NCI-H1694 (cell line): ENCODE measurements around the gene ARMC12.
"Not testable (repeated sequence)": the region's sequence is repeated elsewhere in the genome, so short reads cannot be mapped to it uniquely, and the experiment has no call there.

Experiments
- DNase-seq: peaks from one replicate; lab custom pipeline; 2025; lab: John Stamatoyannopoulos, UW

The ARMC12 gene

DNA sequence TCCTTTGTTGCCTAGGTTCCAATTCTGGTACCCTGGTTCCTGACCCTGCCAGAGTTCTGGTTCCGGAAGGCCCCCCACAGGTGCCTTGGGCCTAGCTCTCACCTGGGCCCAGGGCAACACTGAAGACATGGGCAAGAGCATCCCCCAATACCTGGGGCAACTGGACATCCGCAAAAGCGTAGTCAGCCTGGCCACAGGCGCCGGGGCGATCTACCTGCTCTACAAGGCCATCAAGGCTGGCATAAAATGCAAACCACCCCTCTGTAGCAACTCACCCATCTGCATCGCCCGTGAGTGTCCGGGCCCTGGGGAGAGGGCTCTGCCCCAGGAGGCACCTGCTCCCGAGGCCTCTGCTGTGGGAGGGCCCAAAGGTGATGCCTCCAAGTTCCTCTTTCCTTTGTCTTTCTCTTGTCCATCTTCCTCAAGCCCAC, at the start of gene ARMC12:
TSS of gene ARMC12 (plus strand) at position 51 of the 431 bp plus-strand sequence. CDS start at position 128, 77 bp downstream.
- no peak for DNase-seq

GRCh38 chr6:35687658-35688604, 48.9 kb upstream of the ARMC12 start:
- no peak for DNase-seq

DNA sequence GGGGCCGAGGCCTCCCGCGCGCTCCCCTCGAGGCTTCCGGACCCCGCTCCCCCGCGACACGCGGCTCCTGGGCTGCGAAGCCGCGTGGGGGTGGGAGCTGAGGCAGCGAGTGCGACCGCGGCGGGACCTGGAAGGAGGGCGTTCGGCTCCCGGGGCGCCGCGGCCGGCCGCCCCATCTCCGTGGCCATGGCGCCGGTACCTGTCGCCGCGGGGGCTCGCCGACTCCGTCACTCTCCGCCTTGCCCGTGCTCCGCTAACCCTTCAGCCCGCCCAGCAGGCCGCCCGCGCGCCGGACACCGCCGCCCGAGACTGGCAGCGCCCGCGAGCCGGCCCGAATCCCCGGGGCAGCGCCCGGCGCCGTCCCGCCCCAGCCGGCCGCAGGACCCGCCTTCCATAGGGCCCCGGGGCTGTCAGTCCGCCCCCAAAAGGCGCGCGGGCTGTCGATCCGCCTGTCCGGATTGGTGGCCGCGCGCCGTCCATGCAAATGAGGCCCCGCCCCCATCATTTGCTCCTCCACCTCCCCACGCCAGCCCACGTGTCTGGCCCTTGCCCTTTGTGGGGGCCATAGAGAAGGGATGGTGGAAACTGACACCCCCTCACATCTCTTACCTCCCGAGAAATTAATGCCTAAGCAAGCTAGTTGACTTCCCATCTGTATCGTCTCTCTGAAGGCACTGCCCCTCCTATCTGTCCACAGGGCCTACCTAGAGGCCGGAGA, 48.1 kb upstream of the ARMC12 start, which contains the start of gene FKBP5:
TSS of gene FKBP5 (minus strand) at position 311 of the 718 bp plus-strand sequence. CDS start 46,091 bp downstream, outside the sequence.
- DNase-seq: peak; percentile 17

GRCh38 chr6:35690006-35690405, 46.8 kb upstream of the ARMC12 start:
- DNase-seq: not testable (repeated sequence)

- no peak for DNase-seq
These were observed 46.3 kb upstream of the ARMC12 start for GRCh38 chr6:35690484-35690883.

- DNase-seq: no peak
These were observed 45.6 kb upstream of the ARMC12 start for GRCh38 chr6:35691027-35691824.

DNA sequence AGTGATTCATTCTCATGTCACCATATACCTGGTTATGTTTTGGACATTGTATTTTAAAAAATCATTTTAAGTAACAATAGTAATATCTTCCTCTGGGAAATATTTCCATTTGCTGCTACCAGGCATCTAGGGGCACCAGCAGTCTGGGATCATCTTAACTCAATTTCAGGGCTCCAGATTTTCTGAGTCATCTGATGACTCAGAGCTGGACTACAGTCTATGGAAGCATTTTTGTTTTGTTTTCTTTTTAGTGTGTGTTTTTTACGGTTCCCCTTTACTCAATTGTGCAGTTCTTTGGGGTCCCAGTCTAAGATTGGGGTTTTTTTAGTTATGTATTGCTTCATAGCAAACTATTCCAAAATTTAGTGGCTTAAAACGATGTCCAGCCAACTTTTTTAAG, 42.4 kb upstream of the ARMC12 start:
- no peak for DNase-seq

GRCh38 chr6:35698430-35698829, 38.4 kb upstream of the ARMC12 start:
- DNase-seq: not testable (repeated sequence)

GRCh38 chr6:35698858-35699257, 38.0 kb upstream of the ARMC12 start:
- no peak for DNase-seq

- DNase-seq: no peak
These were observed 33.3 kb upstream of the ARMC12 start for GRCh38 chr6:35703554-35703953.

DNA sequence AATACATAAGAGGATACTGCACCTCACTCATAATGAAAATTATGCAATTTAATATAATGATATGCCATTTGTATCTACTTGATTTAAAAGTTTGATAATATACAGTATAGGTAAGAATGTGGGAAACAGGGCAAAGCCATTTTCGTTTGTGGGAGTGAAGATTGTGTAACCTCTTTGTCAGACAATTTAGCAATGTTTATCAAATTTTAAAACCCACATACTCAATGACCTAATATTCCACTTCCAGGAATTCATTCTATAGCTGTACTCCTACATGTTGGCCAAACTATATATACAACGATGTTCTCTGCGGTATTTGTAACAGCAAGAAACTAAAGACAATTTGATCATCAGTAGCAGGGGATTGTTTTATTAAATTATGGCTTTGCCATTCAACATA, 30.4 kb upstream of the ARMC12 start:
- no peak for DNase-seq

DNA sequence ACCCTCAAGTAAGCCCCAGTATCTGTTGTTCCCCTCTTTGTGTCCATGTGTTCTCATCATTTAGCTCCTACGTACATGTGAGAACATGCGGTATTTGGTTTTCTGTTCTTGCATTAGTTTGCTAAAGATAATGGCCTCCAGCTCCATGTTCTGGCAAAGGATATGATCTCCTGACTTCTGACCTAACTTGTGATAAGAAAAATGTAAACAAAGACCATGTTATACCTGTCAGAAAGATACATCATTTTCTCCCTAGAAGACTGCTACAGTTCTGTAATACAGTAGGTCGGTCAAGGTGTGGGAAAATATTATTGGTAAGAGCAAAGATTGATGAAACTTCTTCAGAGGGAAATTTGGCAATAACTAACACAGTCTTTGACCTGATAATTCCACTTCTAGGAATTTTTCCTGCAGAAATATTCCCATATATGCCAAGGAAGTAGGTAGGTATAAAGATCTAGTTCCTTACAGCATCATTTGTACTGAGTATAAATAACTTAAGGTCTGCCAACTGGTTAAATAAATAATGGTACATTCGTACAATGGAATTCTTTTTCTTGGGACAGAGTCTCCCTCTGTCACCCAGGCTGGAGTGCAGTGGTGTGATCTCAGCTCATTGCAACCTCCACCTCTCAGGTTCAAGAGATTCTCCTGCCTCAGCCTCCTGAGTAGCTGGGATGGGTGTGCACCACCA, 29.0 kb upstream of the ARMC12 start:
- no peak for DNase-seq

- DNase-seq: no peak
These were observed 28.2 kb upstream of the ARMC12 start for GRCh38 chr6:35708585-35708984.

DNA sequence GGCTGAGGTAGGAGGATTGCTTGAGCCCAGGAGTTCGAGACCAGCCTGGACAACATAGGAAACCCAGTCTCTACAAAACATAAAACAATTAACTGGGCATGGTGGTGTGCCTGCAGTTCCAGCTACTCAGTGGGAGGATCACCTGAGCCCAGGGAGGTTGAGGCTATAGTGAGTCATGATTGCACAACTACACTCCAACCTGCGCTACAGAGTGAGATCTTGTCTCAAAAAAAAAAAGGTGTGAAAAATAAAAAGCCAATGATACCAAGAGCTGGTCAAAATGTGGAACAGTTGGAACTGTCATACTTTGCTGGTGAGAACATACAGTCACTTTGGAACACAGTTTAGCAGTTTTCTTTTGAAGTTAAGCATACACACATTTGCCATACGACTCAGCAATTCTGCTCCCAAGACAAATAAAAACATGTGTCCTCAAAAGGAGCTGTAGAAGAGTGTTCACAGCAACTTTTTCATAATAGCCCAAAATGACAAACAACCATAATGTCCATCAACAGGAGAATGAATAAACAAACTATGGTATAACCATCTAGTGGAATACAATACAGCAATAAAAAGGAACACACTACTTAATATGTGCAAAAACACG, 26.5 kb upstream of the ARMC12 start:
- DNase-seq: no peak

- no peak for DNase-seq
These were observed 25.1 kb upstream of the ARMC12 start for GRCh38 chr6:35711731-35712130.

DNA sequence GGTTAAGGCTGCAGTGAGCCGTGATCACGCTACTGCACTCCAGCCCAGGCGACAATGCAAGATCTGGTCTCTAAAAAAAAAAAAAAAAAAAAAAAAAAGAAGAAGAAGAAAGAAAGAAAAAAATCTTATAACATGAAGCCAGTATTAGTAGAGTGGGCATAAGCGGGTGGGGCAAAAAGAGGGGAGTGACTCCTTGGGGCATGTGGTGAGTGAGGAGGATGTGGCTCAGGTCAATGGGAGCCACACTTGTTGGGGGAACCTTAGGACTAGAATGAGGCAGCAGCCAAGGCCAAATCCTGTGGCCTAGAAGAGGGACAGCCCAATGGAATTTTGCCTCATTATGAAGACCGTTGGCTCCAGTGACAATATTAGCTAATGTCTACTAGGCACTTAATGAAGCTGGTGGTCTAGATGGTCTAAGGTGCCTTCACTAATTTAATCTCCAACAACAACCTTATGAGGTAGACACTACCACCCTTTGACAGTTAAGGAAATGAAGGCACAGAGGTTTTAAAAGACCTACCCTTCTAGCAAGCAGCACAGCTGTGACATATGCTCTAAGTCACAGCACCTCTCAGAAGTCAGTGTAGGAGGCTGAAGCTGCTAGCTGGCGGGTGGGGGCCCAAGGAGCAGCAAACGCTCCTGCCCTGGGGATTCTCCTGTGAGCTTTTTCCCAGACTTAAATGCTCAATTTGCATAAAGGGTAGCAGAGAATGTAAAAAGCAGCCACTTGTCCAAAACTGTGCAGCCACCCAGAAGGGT, 23.6 kb upstream of the ARMC12 start:
- DNase-seq: no peak

DNA sequence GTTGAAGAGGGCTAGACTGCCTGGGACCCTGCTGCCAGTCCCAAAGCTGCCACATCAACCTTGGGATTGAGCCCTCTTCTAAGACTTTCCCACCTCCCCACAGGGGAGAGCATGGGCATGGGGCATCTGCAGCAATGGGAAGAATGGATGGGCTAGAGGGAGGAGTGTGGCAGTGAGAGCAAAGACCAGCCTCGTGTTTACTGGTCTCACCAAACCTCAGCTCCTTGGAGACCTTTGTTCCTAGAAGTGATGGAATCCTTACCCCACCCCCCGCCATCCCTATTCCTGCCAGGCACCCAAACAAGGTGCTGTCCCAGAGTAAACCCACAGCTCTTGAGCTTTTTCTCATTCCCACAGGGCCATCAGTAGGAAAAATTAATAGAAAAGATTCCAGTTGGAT, 20.0 kb upstream of the ARMC12 start:
- no peak for DNase-seq

DNA sequence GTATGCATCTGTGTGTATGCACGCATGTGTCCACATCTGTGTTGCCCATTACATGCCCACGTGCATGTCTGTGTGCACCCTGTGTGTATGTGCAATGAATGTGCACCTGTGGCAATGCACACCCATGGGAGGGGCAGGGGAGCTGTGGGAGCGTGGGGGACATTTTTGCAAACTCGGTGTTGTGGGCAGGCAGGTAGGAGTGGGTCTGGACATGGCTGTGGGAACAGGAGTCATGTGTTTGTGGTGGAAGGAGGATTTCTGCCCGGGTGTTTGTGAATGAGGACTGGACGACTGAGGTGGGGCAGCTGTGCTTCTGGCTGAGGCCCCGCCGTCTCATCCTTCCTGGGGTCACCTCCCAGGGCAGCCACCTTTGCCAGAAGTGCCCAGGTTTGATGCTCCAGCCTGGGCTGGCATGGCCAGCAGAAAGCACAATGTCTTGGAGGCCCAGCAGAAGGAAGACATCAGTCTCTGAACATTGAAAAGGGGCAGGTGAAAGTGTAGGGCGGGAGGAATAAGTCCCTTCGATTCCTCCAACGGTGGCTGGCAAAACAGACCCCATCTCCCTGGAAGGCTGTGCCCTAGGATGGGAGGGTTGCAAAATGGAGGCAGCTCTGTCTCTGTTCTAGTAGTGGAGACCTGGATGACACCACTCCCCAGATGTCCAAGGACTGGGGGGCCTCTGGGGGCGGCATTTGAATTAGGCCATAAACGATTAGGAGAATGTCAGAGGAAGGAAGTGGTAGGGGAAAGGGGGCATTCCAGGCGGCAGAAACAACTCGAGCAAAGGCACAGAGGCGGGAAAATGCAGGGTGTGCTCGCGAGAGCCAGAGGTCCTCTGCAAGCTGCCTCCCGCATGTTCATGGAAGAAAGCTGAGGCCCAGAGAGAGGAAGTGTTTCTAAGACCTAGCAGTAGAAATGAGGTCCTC, 19.1 kb upstream of the ARMC12 start:
- no peak for DNase-seq

DNA sequence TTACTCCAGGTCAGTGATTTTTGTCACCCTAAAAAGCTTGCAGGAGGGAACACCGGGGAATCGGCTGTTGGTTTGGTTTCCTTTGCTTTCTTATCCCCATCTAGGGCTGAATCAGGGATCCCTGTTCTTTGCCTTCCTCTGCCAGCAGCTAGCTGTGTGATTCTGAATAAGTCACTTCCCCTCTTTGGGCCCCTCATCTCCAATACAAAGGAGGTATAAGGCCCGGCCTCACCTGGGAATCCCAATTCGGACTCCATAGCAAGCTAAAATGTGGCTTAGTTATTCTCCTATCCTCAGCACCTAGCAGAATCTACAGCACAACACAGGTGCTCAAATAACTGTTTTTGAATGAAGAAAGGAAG, 18.5 kb upstream of the ARMC12 start:
- no peak for DNase-seq
